H1 (cell line): ENCODE data around the gene NR1D2. TPM values are rescaled to one million over a fixed set of nuclear protein-coding genes. Genes with fewer than 3 reads are reported as not detected.

Source experiments
- CTCF ChIA-PET: fragments of 300-600 bp; sonication (Branson Sonifier 250); formaldehyde crosslinking; loops from one replicate; lab custom pipeline; 2021; ENCODE audit not compliant: partially characterized antibody; lab: Charles Lee
- POLR2A ChIA-PET: fragments of 300-600 bp; sonication (Branson Sonifier 250); formaldehyde crosslinking; loops from one replicate; lab custom pipeline; 2021; ENCODE audit warnings: inconsistent platforms; ENCODE audit not compliant: partially characterized antibody; lab: Charles Lee
- DNase-seq, 2 experiments: peaks; one replicate each; pipeline versions ENCODE4 v3.0.0 to v3.0.0-alpha.2; 2010 to 2022; ENCODE audit warnings: low spot score in 2 of 2, low read depth in 1 of 2, mixed read lengths in 1 of 2
- FAIRE-seq: peaks from 2 replicates; lab custom pipeline; 2011; peaks lifted over from hg19 to GRCh38; lab: Jason Lieb, UNC
- H2AFZ ChIP-seq: 2 replicates; pipeline ENCODE4 v1.8.1; 2012; ENCODE audit warnings: low read length, inconsistent platforms
- H2AK5ac ChIP-seq: 2 replicates; pipeline ENCODE4 v1.6.1; 2013; ENCODE audit warnings: low read depth, low read length
- H2BK120ac ChIP-seq: replicated peaks from 2 replicates; pipeline ENCODE3; 2013; ENCODE audit warnings: low read depth, low read length, inconsistent platforms
- H2BK12ac ChIP-seq: 2 replicates; pipeline ENCODE4 v1.6.1; 2013; ENCODE audit warnings: low read depth, low read length
- H2BK15ac ChIP-seq: 2 replicates; pipeline ENCODE4 v1.6.1; 2013; ENCODE audit warnings: low read length
- H2BK20ac ChIP-seq: 2 replicates; pipeline ENCODE4 v1.6.1; 2013; ENCODE audit warnings: low read length
- H2BK5ac ChIP-seq: 2 replicates; pipeline ENCODE4 v1.6.1; 2013; ENCODE audit warnings: low read depth, low read length
- H3K14ac ChIP-seq: 2 replicates; pipeline ENCODE4 v1.6.1; 2013; ENCODE audit warnings: inconsistent platforms; ENCODE audit not compliant: insufficient read length
- H3K18ac ChIP-seq: 2 replicates; pipeline ENCODE4 v1.6.1; 2013; ENCODE audit warnings: low read length; ENCODE audit errors: extremely low read depth
- H3K23ac ChIP-seq: 2 replicates; pipeline ENCODE4 v1.6.1; 2013; ENCODE audit warnings: inconsistent platforms; ENCODE audit not compliant: insufficient read length
- H3K23me2 ChIP-seq: 2 replicates; pipeline ENCODE4 v1.6.1; 2013; ENCODE audit warnings: low read depth, low read length
- H3K27ac ChIP-seq: 2 replicates; pipeline ENCODE4 v1.6.1; 2011; ENCODE audit warnings: low read depth, low read length, inconsistent platforms
- H3K27me3 ChIP-seq, 4 experiments: replicated peaks in 1 of 4; 1 replicate in 1 of 4; 2 replicates in 3 of 4; pipeline versions ENCODE4 v1.6.1 to v1.8.1; 2011 to 2013; ENCODE audit warnings: low read length in 3 of 4, mild to moderate bottlenecking in 3 of 4, inconsistent platforms in 2 of 4, mixed read lengths in 2 of 4, moderate library complexity in 1 of 4; ENCODE audit not compliant: control insufficient read depth in 3 of 4, insufficient read depth in 3 of 4; ENCODE audit errors: extremely low read depth in 1 of 4
- H3K36me3 ChIP-seq, 4 experiments: 2 replicates each; pipeline versions ENCODE4 v1.6.1 to v1.8.1; 2011 to 2013; ENCODE audit warnings: mild to moderate bottlenecking in 4 of 4, low read length in 3 of 4, moderate library complexity in 2 of 4, control low read depth in 1 of 4, inconsistent platforms in 1 of 4; ENCODE audit not compliant: insufficient read depth in 4 of 4, control insufficient read depth in 2 of 4
- H3K4ac ChIP-seq: replicated peaks from 2 replicates; pipeline ENCODE3; 2013; ENCODE audit warnings: low read length, low read depth, mixed read lengths, inconsistent platforms; ENCODE audit not compliant: insufficient read length
- H3K4me1 ChIP-seq, 4 experiments: replicated peaks in 1 of 4; 1 replicate in 1 of 4; 2 replicates in 3 of 4; pipeline versions ENCODE4 v1.6.1 to v1.8.1; 2011 to 2013; ENCODE audit warnings: low read length in 3 of 4, inconsistent platforms in 2 of 4, mixed read lengths in 1 of 4; ENCODE audit not compliant: insufficient read depth in 4 of 4, control insufficient read depth in 3 of 4
- H3K4me2 ChIP-seq, 2 experiments: 2 replicates each; pipeline versions ENCODE4 v1.6.1 to v1.8.1; 2011 to 2013; ENCODE audit warnings: low read depth in 2 of 2, low read length in 2 of 2, control low read depth in 1 of 2, inconsistent platforms in 1 of 2, mild to moderate bottlenecking in 1 of 2; ENCODE audit not compliant: insufficient read depth in 1 of 2
- H3K4me3 ChIP-seq, 4 experiments: fragments of 200-600, 300-600 bp in 1 of 4; sonication (generic), shearing (Covaris generic), sonication (Bioruptor Twin) in 1 of 4; 2 replicates each; pipeline versions ENCODE4 v1.5.1 to v1.8.1; 2011 to 2016; ENCODE audit warnings: low read length in 4 of 4, low read depth in 3 of 4, control low read depth in 2 of 4, inconsistent platforms in 2 of 4, mild to moderate bottlenecking in 2 of 4, mixed read lengths in 1 of 4, moderate library complexity in 1 of 4; ENCODE audit not compliant: insufficient read depth in 2 of 4; ENCODE audit errors: extremely low read depth in 1 of 4
- H3K56ac ChIP-seq: replicated peaks from 2 replicates; pipeline ENCODE3; 2013; ENCODE audit warnings: low read depth, mild to moderate bottlenecking, mixed read lengths, low read length, inconsistent platforms; ENCODE audit not compliant: insufficient read length
- H3K79me1 ChIP-seq: 2 replicates; pipeline ENCODE4 v1.6.1; 2013; ENCODE audit warnings: low read depth, low read length, control low read depth
- H3K79me2 ChIP-seq, 2 experiments: 2 replicates each; pipeline versions ENCODE4 v1.6.1 to v1.8.1; 2012 to 2013; ENCODE audit warnings: low read length in 2 of 2, mild to moderate bottlenecking in 2 of 2, inconsistent platforms in 1 of 2; ENCODE audit not compliant: insufficient read depth in 2 of 2, control insufficient read depth in 1 of 2
- H3K9ac ChIP-seq, 4 experiments: replicated peaks in 1 of 4; 1 replicate in 1 of 4; 2 replicates in 3 of 4; pipeline versions ENCODE4 v1.6.1 to v1.8.1; 2011 to 2013; ENCODE audit warnings: low read depth in 3 of 4, low read length in 3 of 4, control low read depth in 2 of 4, mild to moderate bottlenecking in 2 of 4, moderate library complexity in 2 of 4, inconsistent platforms in 1 of 4; ENCODE audit errors: extremely low read depth in 1 of 4
- H3K9me3 ChIP-seq, 2 experiments: 2 replicates each; pipeline versions ENCODE4 v1.6.1 to v1.8.1; 2012 to 2013; ENCODE audit warnings: mild to moderate bottlenecking in 2 of 2, moderate library complexity in 2 of 2, control low read depth in 1 of 2, inconsistent platforms in 1 of 2, low read depth in 1 of 2, low read length in 1 of 2, mixed read lengths in 1 of 2; ENCODE audit not compliant: insufficient read depth in 2 of 2
- H4K20me1 ChIP-seq, 2 experiments: replicated peaks in 1 of 2; 2 replicates each; pipeline versions ENCODE3 to v1.8.1; 2011 to 2013; ENCODE audit warnings: inconsistent platforms in 2 of 2, low read length in 2 of 2, mild to moderate bottlenecking in 1 of 2; ENCODE audit not compliant: insufficient read depth in 2 of 2, control insufficient read depth in 1 of 2
- H4K5ac ChIP-seq: 2 replicates; pipeline ENCODE4 v1.6.1; 2013; ENCODE audit warnings: low read length, low read depth, mixed read lengths, inconsistent platforms; ENCODE audit not compliant: insufficient read length
- H4K8ac ChIP-seq: 2 replicates; pipeline ENCODE4 v1.8.0; 2013; ENCODE audit warnings: mild to moderate bottlenecking, moderate library complexity, low read length, inconsistent platforms; ENCODE audit not compliant: insufficient read depth; ENCODE audit errors: extremely low read depth
- H4K91ac ChIP-seq: replicated peaks from 2 replicates; pipeline ENCODE3; 2013; ENCODE audit warnings: low read length, mixed read lengths, inconsistent platforms; ENCODE audit not compliant: insufficient read length
- BACH1 ChIP-seq: IDR thresholded peaks from 2 replicates; pipeline ENCODE4 v1.6.1; 2012; ENCODE audit warnings: low read length, improper control_type of control experiment
- HDAC6 ChIP-seq: IDR thresholded peaks from one replicate; pipeline ENCODE4 v1.7.1; 2012; ENCODE audit warnings: low read depth, mild to moderate bottlenecking, inconsistent platforms, low read length, moderate library complexity
- JUN ChIP-seq: IDR thresholded peaks from 2 replicates; pipeline ENCODE4 v1.6.1; 2011; ENCODE audit warnings: low read depth, mild to moderate bottlenecking, improper control_type of control experiment, low read length
- WGBS, 2 experiments: shearing (Covaris generic) in 1 of 2; methylation state at CpG; one replicate each; pipeline versions ENCODE4 v1.1.6 to v1.1.7; 2013 to 2015; ENCODE audit warnings: low lambda C conversion rate in 2 of 2, mixed read lengths in 2 of 2, inconsistent platforms in 1 of 2, low coverage in 1 of 2, missing lambda C conversion rate in 1 of 2; ENCODE audit not compliant: insufficient replicate concordance in 2 of 2, insufficient coverage in 1 of 2, insufficient read length in 1 of 2; ENCODE audit errors: extremely low coverage in 1 of 2, missing lambda C conversion rate in 1 of 2; 5-methylcytosine and 5-hydroxymethylcytosine counted together
- polyA plus RNA-seq, 7 experiments: library from polyadenylated mRNA; depleted of rRNA in 3 of 7; stranded (reverse) in 5 of 7; unstranded in 2 of 7; fragments of >200 nt in 5 of 7; fragments of 200-250 nt in 2 of 7; gene quantifications; 1 replicate in 5 of 7; 2 replicates in 1 of 7; 4 replicates in 1 of 7; pipeline versions ENCODE4 v1.2.1 to v1.2.3, GENCODE V29; 2011 to 2013; ENCODE audit warnings: missing spikeins in 2 of 7, mixed read lengths in 2 of 7
- total RNA-seq: library from RNA; stranded (reverse); fragmentation: NEBNext Ultra II Directional; extraction: Animal tissue kit (Norgen Biotek cat#: 25700); gene quantifications from 2 replicates; pipeline ENCODE4 v1.2.1, GENCODE V29; 2021

Gene NR1D2
- total and polyA plus RNA-seq, 2 of the 8 experiments (the other 6 are each of a cell fraction or from before 2014, with no cell fraction given), result 5.9 to 21.7 TPM

DNA sequence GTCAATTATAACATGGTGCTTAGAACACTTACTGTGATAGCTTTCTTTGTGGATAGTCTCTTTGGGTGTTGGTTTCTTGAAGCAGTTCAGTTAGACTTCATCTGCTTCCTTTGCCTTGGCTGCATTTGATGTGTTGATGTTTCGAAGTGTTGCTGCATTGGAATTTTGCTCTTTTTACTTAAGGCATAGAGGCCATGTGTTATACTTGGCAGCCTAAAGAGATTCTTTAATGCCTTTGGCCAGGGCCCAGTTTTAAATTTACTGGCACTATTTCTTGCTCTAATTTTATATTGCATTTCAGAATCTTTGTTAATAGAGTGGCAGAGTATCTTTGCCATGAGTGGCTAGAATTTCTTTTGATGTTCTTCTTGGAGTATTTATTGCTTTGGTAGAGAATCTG lies 21.2 kb downstream of the NR1D2 start:
- ChIA-PET POLR2A (no interaction called here), CTCF (interaction anchor here (1.2 kb wide), 1 partner anchor 24 kb away, joined by 3 read pairs; no protein-coding TSS in a partner anchor)
- Histone ChIP-seq H2BK12ac (no peak overlapping the region), H2BK120ac (no peak overlapping the region), H3K79me2 (peaks cover 0 to 3% of the 10 kb centered on the region in 2 experiments; a peak in 1 of 4 replicates), H3K79me1 (no peaks in the 10 kb centered on the region), H2BK5ac (no peak overlapping the region), H3K4me3 (no peak overlapping the region), H4K5ac (no peak overlapping the region), H3K18ac (no peak overlapping the region), H3K23me2 (no peaks in the 10 kb centered on the region), H3K27me3 (no peaks in the 10 kb centered on the region), H3K36me3 (peaks cover 0 to 68% (median 15%) of the 10 kb centered on the region in 4 experiments; a peak in 6 of 8 replicates), H3K23ac (no peak overlapping the region), H3K9ac (no peak overlapping the region), H3K4ac (no peak overlapping the region), H2AK5ac (no peak overlapping the region), H3K9me3 (no peaks in the 10 kb centered on the region), H3K4me2 (no peak overlapping the region), H4K8ac (no peak overlapping the region), H2BK20ac (no peak overlapping the region), H4K20me1 (no peaks in the 10 kb centered on the region), H3K4me1 (no peaks in the 10 kb centered on the region), H3K14ac (no peak overlapping the region), H3K56ac (no peak overlapping the region), H2AFZ (no peak overlapping the region), H2BK15ac (no peak overlapping the region), H4K91ac (no peak overlapping the region), H3K27ac (no peak overlapping the region)
- no peak for FAIRE-seq
- DNase-seq, result no peak
- no peak for TF ChIP-seq BACH1
- TF ChIP-seq HDAC6, result no peak
- no peak for TF ChIP-seq JUN
- WGBS, 2 experiments, result 92% methylated on average over 1 of the region's 1 CpG; no CpG with 5 or more reads in 1 of the 2 experiments
